GM19023 (cell line): ENCODE results near the gene GLT8D1.
"Not testable (repeated sequence)": the region's sequence is repeated elsewhere in the genome, so short reads cannot be mapped to it uniquely, and the experiment has no call there.

ENCODE experiments used
- ATAC-seq: cut with Tn5 transposase; IDR thresholded peaks from one replicate; pipeline ENCODE4 v1.9.1; 2021; ENCODE audit warnings: mild to moderate bottlenecking, moderate library complexity; ENCODE audit not compliant: unreplicated experiment

The GLT8D1 gene

DNA sequence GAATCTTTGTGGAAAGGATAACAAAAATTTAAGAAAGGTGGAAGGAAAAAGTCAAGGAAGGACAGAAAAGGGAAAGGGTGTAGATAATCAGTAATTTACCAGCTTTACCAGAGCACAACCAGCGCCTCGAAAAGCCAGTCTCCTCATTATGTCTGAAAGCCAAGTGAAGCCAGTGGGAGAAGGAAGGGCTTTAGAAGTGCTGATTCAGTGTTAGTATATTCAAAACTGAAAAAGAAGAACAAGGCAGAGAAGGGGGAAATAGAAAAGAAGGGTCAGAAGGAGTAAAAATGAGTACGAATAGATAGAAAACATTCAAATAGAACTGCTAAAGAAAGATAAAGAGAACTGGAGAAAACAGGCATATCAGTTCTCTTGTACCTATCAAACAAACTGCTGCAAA is 24.0 kb downstream of the GLT8D1 start:
- no peak for ATAC-seq

DNA sequence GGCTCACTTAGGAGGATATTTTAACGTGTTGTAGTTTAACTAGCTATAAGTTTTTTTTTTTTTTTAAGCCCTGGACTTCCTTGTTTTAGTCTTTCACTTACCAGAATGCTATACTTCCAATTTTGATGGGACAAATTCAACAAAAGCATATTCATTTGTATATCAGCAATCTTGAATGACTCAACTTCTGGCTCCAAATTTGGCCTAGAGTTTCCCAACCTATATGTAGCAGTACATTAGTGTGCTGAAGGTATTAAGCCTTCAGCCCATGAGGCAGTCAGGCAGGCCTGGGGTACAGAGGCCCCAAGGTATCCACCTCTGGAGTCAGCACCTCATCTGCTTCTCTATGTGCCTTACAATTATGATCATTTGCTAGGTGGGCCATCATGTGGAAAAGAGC is 25.8 kb downstream of the GLT8D1 start:
- no peak for ATAC-seq

- no peak for ATAC-seq
Measured at GRCh38 chr3:52679199-52679538, 26.4 kb downstream of the GLT8D1 start.

GRCh38 chr3:52678265-52679198 is 27.1 kb downstream of the GLT8D1 start:
- no peak for ATAC-seq

DNA sequence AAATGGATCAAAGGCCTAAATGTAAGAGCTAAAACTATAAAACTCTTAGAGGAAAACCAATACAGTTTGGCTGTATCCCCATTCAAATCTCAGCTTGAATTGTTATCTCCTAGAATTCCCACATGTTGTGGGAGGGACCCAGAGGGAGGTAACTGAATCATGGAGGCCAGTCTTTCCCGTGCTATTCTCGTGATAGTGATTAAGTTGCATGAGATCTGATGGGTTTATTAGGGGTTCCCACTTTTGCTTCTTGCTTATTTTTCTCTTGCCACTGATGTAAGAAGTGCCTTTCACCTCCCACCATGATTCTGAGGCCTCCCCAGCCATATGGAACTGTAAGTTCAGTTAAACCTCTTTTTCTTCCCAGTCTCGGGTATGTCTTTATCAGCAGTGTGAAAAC is 29.4 kb downstream of the GLT8D1 start:
- not testable (repeated sequence) for ATAC-seq

GRCh38 chr3:52671676-52672075 is 33.9 kb downstream of the GLT8D1 start:
- ATAC-seq = no peak

GRCh38 chr3:52670621-52671521 is 34.7 kb downstream of the GLT8D1 start:
- ATAC-seq = peak; percentile 78

DNA sequence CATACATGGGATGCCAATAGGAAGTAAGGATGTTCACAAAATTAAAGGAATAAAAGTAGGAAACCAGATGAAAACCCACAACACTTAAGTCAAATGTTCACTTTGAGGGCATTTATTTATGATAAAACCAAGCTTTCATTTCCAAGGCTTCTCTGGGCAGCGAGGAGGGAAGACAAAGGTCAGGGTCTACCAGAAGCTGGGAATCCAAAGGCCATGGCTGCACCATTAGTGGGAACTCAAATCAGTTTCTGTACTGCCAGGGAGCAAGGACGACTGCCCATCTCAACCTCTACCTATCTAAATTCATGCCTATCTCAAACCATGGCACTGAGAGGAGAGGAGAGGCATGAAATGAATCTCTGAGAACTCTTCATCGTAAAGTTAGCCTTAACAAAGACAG is 42.5 kb downstream of the GLT8D1 start:
- ATAC-seq = no peak

DNA sequence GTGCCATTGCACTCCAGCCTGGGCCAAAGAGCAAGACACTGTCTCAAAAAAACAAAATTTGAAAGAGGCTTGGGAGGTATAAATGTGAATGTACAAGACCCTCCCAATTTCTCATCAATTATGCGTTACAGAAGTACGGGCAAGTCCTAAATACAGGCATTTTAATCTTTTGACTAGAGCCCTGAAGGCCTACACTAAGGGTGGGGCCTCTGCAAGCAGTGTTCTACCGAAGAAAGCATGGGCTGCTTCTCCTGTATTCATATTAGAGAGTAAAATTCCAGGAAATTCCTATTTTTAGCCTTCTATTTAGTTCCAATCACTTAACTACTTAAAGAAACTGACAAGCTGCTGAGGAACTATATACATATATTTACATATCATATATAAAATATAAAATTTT is 45.5 kb downstream of the GLT8D1 start:
- no peak for ATAC-seq

- no peak for ATAC-seq
Measured at GRCh38 chr3:52655895-52656294, 49.7 kb downstream of the GLT8D1 start.

- ATAC-seq = no peak
Measured at GRCh38 chr3:52651592-52651991, 54.0 kb downstream of the GLT8D1 start.

DNA sequence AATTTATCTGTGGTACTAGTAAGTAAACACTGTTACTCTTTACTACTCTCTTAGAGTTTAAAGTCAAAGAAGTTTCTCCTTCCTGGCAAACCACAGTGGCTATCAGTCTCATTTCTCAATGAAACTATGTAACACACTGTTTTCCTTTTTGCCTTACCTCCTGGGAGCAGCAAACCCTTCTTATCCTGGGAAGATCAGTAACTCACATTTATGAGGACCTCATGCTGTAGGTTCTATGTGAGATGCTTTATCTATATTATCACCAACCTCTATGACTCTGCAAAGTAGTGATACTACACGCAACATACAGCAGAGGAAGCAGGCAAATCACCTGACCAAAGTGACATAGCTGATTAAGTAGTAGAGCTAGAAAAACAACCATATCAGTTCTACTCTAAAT is 55.2 kb downstream of the GLT8D1 start:
- no peak for ATAC-seq

- no peak for ATAC-seq
Measured at GRCh38 chr3:52649461-52650210, 56.0 kb downstream of the GLT8D1 start.

GRCh38 chr3:52645549-52645948 is 60.0 kb downstream of the GLT8D1 start:
- ATAC-seq = no peak
